H1 (cell line): Measurements from ENCODE around the gene SOX6. TPM values are rescaled to one million over a fixed set of nuclear protein-coding genes. Genes with fewer than 3 reads are reported as not detected.

Source experiments
- BCL11A ChIP-seq, 2 experiments: IDR thresholded peaks; one replicate each; pipeline ENCODE4 v1.6.1; 2011; ENCODE audit warnings: low read depth in 2 of 2, low read length in 2 of 2, mild to moderate bottlenecking in 2 of 2
- GABPA ChIP-seq: IDR thresholded peaks from 2 replicates; pipeline ENCODE4 v1.6.1; 2011; ENCODE audit warnings: mild to moderate bottlenecking, low read length, moderate library complexity, borderline replicate concordance; ENCODE audit not compliant: insufficient read depth
- RBBP5 ChIP-seq: IDR thresholded peaks from 2 replicates; pipeline ENCODE4 v1.7.1; 2012; ENCODE audit warnings: low read depth, mild to moderate bottlenecking, inconsistent platforms, low read length, moderate library complexity, borderline replicate concordance
- RFX5 ChIP-seq: IDR thresholded peaks from 2 replicates; pipeline ENCODE4 v1.6.1; 2011; ENCODE audit warnings: low read depth, low read length, improper control_type of control experiment, borderline replicate concordance
- SIX5 ChIP-seq: IDR thresholded peaks from 2 replicates; pipeline ENCODE4 v1.6.1; 2011; ENCODE audit warnings: mild to moderate bottlenecking, low read depth, low read length
- polyA plus RNA-seq, 7 experiments: library from polyadenylated mRNA; depleted of rRNA in 3 of 7; stranded (reverse) in 5 of 7; unstranded in 2 of 7; fragments of >200 nt in 5 of 7; fragments of 200-250 nt in 2 of 7; gene quantifications; 1 replicate in 5 of 7; 2 replicates in 1 of 7; 4 replicates in 1 of 7; pipeline versions ENCODE4 v1.2.1 to v1.2.3, GENCODE V29; 2011 to 2013; ENCODE audit warnings: missing spikeins in 2 of 7, mixed read lengths in 2 of 7
- total RNA-seq: library from RNA; stranded (reverse); fragmentation: NEBNext Ultra II Directional; extraction: Animal tissue kit (Norgen Biotek cat#: 25700); gene quantifications from 2 replicates; pipeline ENCODE4 v1.2.1, GENCODE V29; 2021

Gene SOX6
- total and polyA plus RNA-seq, 2 of the 8 experiments (the other 6 are each of a cell fraction or from before 2014, with no cell fraction given) = 0.09 TPM; not detected in 1

- no peak for TF ChIP-seq GABPA
- TF ChIP-seq BCL11A (IDR thresholded peaks at IDR 0.05; ENCODE audit: low read depth in 2 of 2, low read length in 2 of 2) = no peak
- no peak for TF ChIP-seq SIX5
- TF ChIP-seq RFX5 = no peak
- no peak for TF ChIP-seq RBBP5
- TF ChIP-seq, all 59 proteins: peak for 0
Measured at GRCh38 chr11:16321148-16321547, 35.2 kb downstream of the SOX6 start (continued).
